ENCODE results near the gene RPL27.

RPL27 gene

GRCh38 chr17:43025766-43026537 is 27.7 kb downstream of the RPL27 start:
- TF ChIP-seq TAF1 (IDR thresholded peaks at IDR 0.05; ENCODE audit: borderline replicate concordance, insufficient read depth, low read length) (no peak), REST (IDR thresholded peaks at IDR 0.05; ENCODE audit: insufficient read depth in 1 of 2, low read depth in 2 of 2, low read length in 2 of 2) (no peak)

DNA sequence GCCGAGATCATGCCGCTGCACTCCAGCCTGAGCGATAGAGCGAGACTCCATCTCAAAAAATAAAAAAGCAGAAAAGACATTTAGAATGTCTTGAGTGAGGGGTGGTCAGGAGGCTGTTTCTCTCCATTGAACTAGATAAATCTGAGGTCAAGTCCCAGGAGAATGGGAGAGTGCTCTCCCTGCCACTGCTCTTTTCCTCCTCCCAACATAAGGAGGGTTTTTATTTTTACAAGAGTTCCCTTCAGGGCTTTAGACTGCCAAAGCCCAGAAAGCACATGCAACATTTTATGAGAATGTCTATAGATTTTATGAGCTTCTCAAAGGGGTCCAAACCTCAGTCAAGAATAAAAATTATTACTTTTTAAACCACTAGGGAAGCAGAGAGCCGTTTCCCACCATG is 28.4 kb downstream of the RPL27 start:
- TF ChIP-seq REST (IDR thresholded peaks at IDR 0.05; ENCODE audit: insufficient read depth in 1 of 2, low read depth in 2 of 2, low read length in 2 of 2) (no peak), TAF1 (IDR thresholded peaks at IDR 0.05; ENCODE audit: borderline replicate concordance, insufficient read depth, low read length) (no peak), FOXP2 (optimal IDR thresholded peaks at IDR 0.05; ENCODE audit: borderline replicate concordance, extremely low read depth, extremely low read length, insufficient read depth) (no peak), POLR2AphosphoS5 (IDR thresholded peaks at IDR 0.05; ENCODE audit: low read depth, low read length) (no peak), SIN3A (IDR thresholded peaks at IDR 0.05; ENCODE audit: borderline replicate concordance, insufficient read depth, low read length) (no peak)

DNA sequence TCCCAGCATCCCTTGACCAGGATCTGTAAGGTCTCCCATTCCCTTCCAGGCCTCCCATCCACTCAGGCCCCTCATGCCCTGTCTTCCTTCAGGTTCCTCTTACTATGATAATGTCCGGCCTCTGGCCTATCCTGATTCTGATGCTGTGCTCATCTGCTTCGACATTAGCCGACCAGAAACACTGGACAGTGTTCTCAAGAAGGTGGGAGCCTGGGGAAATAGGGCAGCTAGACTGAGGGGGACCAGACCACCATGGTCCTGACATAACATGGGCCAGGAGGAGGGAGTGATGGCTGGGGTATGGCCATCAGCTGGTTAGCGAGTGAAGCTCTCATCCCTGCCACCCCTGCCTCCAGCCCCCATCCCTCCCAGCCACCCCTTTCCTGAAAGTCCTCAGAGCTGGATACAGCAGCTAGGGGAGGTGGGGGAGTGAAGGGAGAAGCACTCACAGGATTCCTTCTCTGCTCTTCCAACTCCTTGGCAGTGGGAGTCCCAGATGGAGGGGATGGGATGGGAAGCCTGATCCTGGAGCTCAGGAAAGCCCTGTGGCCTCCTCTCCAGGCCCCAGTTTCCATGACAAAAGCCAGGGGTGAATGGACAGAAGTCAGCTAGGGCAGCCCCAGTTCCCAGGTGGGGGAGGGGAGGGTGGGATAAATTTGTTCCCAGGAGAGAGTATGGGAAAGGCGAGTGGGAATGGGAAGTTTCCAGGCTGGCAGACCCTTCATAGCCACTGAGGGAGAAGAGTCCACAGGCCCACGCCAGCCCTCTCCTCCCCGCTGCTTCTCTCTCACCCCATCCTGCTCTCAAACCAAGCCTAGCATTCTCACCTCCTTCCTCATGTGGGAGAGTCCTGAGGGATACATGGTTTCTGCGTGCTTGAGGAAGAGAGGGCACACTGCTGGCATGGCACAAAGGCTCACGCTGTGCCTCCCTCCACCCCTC is 29.1 kb downstream of the RPL27 start:
- TF ChIP-seq SIN3A (IDR thresholded peaks at IDR 0.05; ENCODE audit: borderline replicate concordance, insufficient read depth, low read length) = no peak
- no peak for TF ChIP-seq TAF1 (IDR thresholded peaks at IDR 0.05; ENCODE audit: borderline replicate concordance, insufficient read depth, low read length)
- TF ChIP-seq POLR2AphosphoS5 (IDR thresholded peaks at IDR 0.05; ENCODE audit: low read depth, low read length) = no peak
- no peak for TF ChIP-seq FOXP2 (optimal IDR thresholded peaks at IDR 0.05; ENCODE audit: borderline replicate concordance, extremely low read depth, extremely low read length, insufficient read depth)
- TF ChIP-seq REST (IDR thresholded peaks at IDR 0.05; ENCODE audit: insufficient read depth in 1 of 2, low read depth in 2 of 2, low read length in 2 of 2) = no peak

DNA sequence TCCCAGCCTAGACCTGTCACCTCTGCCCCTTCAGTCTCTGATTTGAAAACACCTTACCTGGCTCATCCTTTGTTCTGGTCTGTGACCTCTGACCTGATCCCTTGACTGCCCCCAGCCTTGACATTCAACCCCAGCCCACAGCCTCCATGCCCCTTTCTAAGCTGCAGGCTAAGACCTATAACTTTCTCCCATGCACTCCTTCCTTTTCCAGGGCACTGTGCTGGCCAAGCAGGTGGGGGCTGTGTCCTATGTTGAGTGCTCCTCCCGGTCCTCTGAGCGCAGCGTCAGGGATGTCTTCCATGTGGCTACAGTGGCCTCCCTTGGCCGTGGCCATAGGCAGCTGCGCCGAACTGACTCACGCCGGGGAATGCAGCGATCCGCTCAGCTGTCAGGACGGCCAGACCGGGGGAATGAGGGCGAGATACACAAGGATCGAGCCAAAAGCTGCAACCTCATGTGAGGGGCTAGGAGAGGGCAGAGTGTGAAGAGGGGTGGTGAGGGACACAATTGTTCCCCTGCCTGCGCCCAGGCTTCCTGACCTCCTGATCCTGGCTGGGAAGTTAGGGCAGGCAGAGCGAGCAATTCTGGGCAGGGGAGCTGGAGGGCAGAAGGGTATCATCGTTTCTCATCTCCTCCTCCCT is 30.1 kb downstream of the RPL27 start:
- TF ChIP-seq REST (IDR thresholded peaks at IDR 0.05; ENCODE audit: insufficient read depth in 1 of 2, low read depth in 2 of 2, low read length in 2 of 2) (no peak), FOXP2 (optimal IDR thresholded peaks at IDR 0.05; ENCODE audit: borderline replicate concordance, extremely low read depth, extremely low read length, insufficient read depth) (no peak), POLR2AphosphoS5 (IDR thresholded peaks at IDR 0.05; ENCODE audit: low read depth, low read length) (no peak), SIN3A (IDR thresholded peaks at IDR 0.05; ENCODE audit: borderline replicate concordance, insufficient read depth, low read length) (no peak), TAF1 (IDR thresholded peaks at IDR 0.05; ENCODE audit: borderline replicate concordance, insufficient read depth, low read length) (no peak)

All from PFSK-1 (cell line).